Gastroesophageal sphincter (tissue), 4 donors: ENCODE results near the gene RNF187. TPM values are rescaled to one million over a fixed set of nuclear protein-coding genes. Genes with fewer than 3 reads are reported as not detected.

Source experiments
- ATAC-seq: fragments of 150-250 bp; one replicate; pipeline ENCODE4 v1.9.1; 2016; ENCODE audit warnings: mild to moderate bottlenecking, moderate library complexity
- H3K27ac ChIP-seq, 4 donors: fragments of 200-600 bp; sonication (generic) in 3 of 4; 1 replicate in 3 of 4; 2 replicates in 1 of 4; pipeline ENCODE4 v1.5.1; 2016 to 2019
- H3K27me3 ChIP-seq: fragments of 200-600 bp; sonication (generic); one replicate; pipeline ENCODE4 v1.5.1; 2019
- H3K36me3 ChIP-seq, 2 donors: fragments of 200-600 bp; sonication (generic); one replicate each; pipeline ENCODE4 v1.5.1; 2019; ENCODE audit warnings: control low read depth in 1 of 2
- H3K4me1 ChIP-seq, 3 donors: fragments of 200-600 bp; sonication (generic); 1 replicate in 2 of 3; 2 replicates in 1 of 3; pipeline ENCODE4 v1.5.1; 2016 to 2019; ENCODE audit warnings: control low read depth in 2 of 3
- H3K4me3 ChIP-seq, 2 donors: fragments of 200-600 bp; sonication (generic); one replicate each; pipeline ENCODE4 v1.5.1; 2019; ENCODE audit warnings: mild to moderate bottlenecking in 1 of 2, moderate library complexity in 1 of 2
- H3K9me3 ChIP-seq, 3 donors: fragments of 200-600 bp; sonication (generic); one replicate each; pipeline ENCODE4 v1.5.1; 2017 to 2019; ENCODE audit warnings: control low read depth in 2 of 3
- EP300 ChIP-seq: sonication (generic); formaldehyde crosslinking; IDR thresholded peaks from one replicate; pipeline ENCODE4 v1.6.1; 2017; ENCODE audit warnings: antibody characterized with exemption, mild to moderate bottlenecking
- POLR2A ChIP-seq, 2 donors: fragments of 450-650 bp; IDR thresholded peaks; one replicate each; pipeline ENCODE4 v1.6.1; 2017; ENCODE audit warnings: antibody characterized with exemption in 2 of 2, mild to moderate bottlenecking in 2 of 2, moderate library complexity in 1 of 2
- POLR2AphosphoS5 ChIP-seq: sonication (generic); formaldehyde crosslinking; IDR thresholded peaks from one replicate; pipeline ENCODE4 v1.6.1; 2017; ENCODE audit warnings: antibody characterized with exemption
- WGBS, 2 donors: methylation state at CpG; one replicate each; pipeline ENCODE4 v1.1.5; 2018; ENCODE audit warnings: low coverage in 1 of 2; 5-methylcytosine and 5-hydroxymethylcytosine counted together
- total RNA-seq, 4 donors: library from RNA; depleted of rRNA; stranded (reverse); fragments of >200 nt; gene quantifications; one replicate each; pipeline ENCODE4 v1.1.0, GENCODE V29; 2016
- TF ChIP-seq, protein P1 (sequence below), 4 experiments: fragments of 200-600 bp in 2 of 4; fragments of 450-650 bp in 2 of 4; sonication (generic) in 1 of 4; IDR thresholded peaks; one replicate each; pipeline ENCODE4 v1.5.1; 2017 to 2019; ENCODE audit warnings: antibody characterized with exemption in 4 of 4, mild to moderate bottlenecking in 2 of 4, moderate library complexity in 2 of 4

Gene RNF187
- total RNA-seq, 4 donors from 2014 or later = 33.9 to 80.6 (median 52.4) TPM

- H3K9me3 ChIP-seq = peaks cover 0 to 3% (median 0%) of the 10 kb centered on the region in 3 donors
- TF ChIP-seq POLR2AphosphoS5 (no peak), EP300 (no peak), POLR2A (IDR thresholded peaks at IDR 0.05) (no peak)
- TF ChIP-seq, protein P1, sequence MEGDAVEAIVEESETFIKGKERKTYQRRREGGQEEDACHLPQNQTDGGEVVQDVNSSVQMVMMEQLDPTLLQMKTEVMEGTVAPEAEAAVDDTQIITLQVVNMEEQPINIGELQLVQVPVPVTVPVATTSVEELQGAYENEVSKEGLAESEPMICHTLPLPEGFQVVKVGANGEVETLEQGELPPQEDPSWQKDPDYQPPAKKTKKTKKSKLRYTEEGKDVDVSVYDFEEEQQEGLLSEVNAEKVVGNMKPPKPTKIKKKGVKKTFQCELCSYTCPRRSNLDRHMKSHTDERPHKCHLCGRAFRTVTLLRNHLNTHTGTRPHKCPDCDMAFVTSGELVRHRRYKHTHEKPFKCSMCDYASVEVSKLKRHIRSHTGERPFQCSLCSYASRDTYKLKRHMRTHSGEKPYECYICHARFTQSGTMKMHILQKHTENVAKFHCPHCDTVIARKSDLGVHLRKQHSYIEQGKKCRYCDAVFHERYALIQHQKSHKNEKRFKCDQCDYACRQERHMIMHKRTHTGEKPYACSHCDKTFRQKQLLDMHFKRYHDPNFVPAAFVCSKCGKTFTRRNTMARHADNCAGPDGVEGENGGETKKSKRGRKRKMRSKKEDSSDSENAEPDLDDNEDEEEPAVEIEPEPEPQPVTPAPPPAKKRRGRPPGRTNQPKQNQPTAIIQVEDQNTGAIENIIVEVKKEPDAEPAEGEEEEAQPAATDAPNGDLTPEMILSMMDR (IDR thresholded peaks at IDR 0.05) = no peak
- WGBS, 2 donors = 86% methylated on average over 1 of the region's 2 CpGs; no CpG with 5 or more reads in 1 of the 2 donors
- H3K36me3 ChIP-seq = no peaks in the 10 kb centered on the region
- ATAC-seq = no peak
- H3K4me1 ChIP-seq = no peaks in the 10 kb centered on the region
- peaks cover 60% of the 10 kb centered on the region for H3K27me3 ChIP-seq
- H3K27ac ChIP-seq = no peak overlapping the region
- H3K4me3 ChIP-seq = no peak overlapping the region
Observed at GRCh38 chr1:228542376-228542775, 55.2 kb downstream of the RNF187 start.

DNA sequence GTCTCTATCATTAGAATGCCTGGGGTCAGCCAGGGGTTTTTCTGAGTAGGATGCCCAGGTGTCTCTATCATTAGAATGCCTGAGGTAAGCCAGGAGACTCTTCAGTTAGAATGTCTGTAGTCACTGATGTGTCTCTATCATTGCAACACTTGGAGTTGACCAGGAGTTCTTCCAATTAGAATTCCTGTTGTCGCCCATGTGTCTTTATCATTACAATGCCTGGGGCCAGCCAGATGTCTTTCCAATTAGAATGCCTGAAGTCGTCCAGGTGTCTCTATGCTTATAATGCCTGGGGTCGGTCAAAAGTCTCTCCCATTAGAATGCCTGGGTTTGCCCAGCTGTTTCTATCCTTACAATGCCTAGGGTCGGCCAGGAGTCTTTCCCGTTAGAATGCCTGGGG, 55.8 kb downstream of the RNF187 start:
- WGBS, 2 donors = 48 to 80% methylated on average over 1 to 3 of the region's 5 CpGs
- Histone ChIP-seq H3K36me3 (no peaks in the 10 kb centered on the region), H3K27me3 (peaks cover 59% of the 10 kb centered on the region), H3K27ac (no peak overlapping the region), H3K4me1 (no peaks in the 10 kb centered on the region), H3K4me3 (no peak overlapping the region), H3K9me3 (no peaks in the 10 kb centered on the region)
- TF ChIP-seq POLR2A (IDR thresholded peaks at IDR 0.05) (no peak), POLR2AphosphoS5 (no peak), EP300 (no peak)
- TF ChIP-seq, protein P1 (IDR thresholded peaks at IDR 0.05) = no peak
- no peak for ATAC-seq

DNA sequence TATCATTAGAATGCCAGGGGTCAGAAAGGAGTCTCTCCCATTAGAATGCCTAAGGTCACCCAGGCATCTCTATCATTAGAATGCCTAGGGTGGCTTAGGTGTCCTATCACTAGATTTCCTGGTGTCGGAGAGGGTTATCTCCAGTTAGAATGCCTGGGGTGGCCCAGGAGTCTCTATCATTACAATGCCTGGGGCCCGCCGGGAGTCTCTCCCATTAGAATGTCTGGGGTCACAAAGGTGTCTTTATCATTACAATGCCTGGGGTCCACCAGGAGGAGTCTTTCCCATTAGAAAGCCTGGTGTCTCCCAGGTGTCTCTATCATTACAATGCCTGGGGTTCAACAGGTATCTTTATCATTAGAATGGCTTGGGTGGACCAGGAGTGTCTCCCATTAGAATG, 56.2 kb downstream of the RNF187 start:
- Histone ChIP-seq H3K4me1 (no peaks in the 10 kb centered on the region), H3K4me3 (no peak overlapping the region), H3K27ac (no peak overlapping the region), H3K36me3 (no peaks in the 10 kb centered on the region), H3K27me3 (peaks cover 59% of the 10 kb centered on the region), H3K9me3 (no peaks in the 10 kb centered on the region)
- no CpG with 5 or more reads among the region's 3 CpGs for WGBS, 2 donors
- ATAC-seq = no peak
- TF ChIP-seq EP300 (no peak), POLR2A (IDR thresholded peaks at IDR 0.05) (no peak), POLR2AphosphoS5 (no peak)
- TF ChIP-seq, protein P1 (IDR thresholded peaks at IDR 0.05) = no peak

DNA sequence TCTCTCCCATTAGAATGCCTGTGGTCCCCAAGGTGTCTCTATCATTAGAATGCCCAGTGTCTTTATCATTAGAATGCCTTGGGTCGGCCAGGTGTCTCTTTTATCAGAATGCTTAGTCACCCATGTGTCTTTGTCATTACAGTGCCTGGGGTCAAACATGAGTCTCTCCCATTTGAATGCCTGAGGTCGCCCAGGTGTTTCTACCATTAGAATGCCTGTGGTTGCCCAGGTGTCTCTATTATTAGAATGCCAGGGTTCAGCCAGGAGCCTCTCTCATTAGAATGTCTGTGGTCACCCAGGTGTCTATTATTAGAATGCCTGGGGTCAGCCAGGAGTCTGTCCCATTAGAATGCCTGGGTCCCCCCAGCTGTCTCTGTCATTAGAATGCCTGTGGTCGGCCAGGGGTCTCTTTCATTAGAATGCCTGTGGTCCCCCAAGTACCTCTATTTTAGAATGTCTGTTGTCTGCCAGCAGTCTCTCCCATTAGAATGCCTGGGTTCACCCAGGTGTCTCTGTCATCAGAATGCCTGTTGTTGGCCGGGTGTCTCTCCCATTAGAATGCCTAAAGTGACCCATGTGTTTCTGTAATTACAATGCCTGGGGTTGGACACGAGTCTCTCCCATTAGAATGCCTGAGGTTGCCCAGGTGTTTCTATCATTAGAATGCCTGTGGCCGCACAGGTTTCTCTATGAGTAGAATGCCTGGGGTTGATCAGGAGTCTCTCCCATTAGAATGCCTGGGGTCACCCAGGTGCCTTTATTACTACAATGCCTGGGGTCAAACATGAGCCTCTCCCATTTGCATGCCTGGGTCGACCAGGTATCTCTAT, 57.1 kb downstream of the RNF187 start:
- Histone ChIP-seq H3K4me1 (no peaks in the 10 kb centered on the region), H3K4me3 (no peak overlapping the region), H3K27me3 (peaks cover 59% of the 10 kb centered on the region), H3K27ac (no peak overlapping the region), H3K36me3 (no peaks in the 10 kb centered on the region), H3K9me3 (no peaks in the 10 kb centered on the region)
- no peak for ATAC-seq
- TF ChIP-seq, protein P1 (IDR thresholded peaks at IDR 0.05) = no peak
- no peak for TF ChIP-seq EP300
- WGBS, 2 donors = 65 to 67% methylated on average over 5 of the region's 7 CpGs

DNA sequence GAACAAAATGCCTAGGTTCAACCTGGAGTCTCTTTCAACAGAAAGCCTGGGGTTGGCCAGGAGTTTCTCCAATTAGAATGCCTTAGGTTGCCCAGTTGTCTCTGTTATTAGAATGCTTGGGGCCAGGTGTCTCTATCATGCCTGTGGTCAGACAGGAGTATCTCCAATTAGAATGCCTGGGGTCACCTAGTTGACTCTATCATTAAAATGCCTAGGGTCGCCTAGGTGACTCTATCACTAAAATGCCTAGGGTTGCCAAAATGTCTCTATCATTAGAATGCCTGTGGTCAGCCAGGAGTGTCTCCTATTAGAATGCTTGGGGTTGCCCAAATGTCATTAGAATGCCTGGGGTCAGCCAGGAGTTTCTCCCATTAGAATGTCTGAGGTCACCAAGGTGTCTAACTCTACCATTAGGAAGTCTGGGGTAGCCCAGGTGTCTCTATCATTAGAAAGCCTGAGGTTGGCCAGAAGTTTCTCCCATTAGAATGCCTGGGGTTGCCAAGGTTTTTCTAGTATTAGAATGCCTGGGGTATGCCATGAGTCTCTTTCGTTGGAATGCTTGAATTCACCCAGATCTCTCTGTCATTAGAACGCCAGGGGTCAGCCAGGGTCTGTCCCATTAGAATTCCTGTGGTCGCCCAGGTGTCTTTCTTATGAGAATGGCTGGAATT, 57.9 kb downstream of the RNF187 start:
- H3K9me3 ChIP-seq = no peaks in the 10 kb centered on the region
- no peak for ATAC-seq
- H3K27ac ChIP-seq = no peak overlapping the region
- WGBS, 2 donors = 23 to 80% methylated on average over 2 to 4 of the region's 4 CpGs
- TF ChIP-seq POLR2A (IDR thresholded peaks at IDR 0.05) (no peak), EP300 (no peak), POLR2AphosphoS5 (no peak)
- TF ChIP-seq, protein P1 (IDR thresholded peaks at IDR 0.05) = no peak
- H3K27me3 ChIP-seq = peaks cover 60% of the 10 kb centered on the region
- no peak overlapping the region for H3K4me3 ChIP-seq
- no peaks in the 10 kb centered on the region for H3K4me1 ChIP-seq
- H3K36me3 ChIP-seq = no peaks in the 10 kb centered on the region
